HG03439 (cell line): ENCODE data around the gene TRIM69.

Experiments used
- ATAC-seq: cut with Tn5 transposase; IDR thresholded peaks from one replicate; pipeline ENCODE4 v1.9.1; 2021; ENCODE audit warnings: mild to moderate bottlenecking, moderate library complexity; ENCODE audit not compliant: unreplicated experiment

Gene TRIM69

DNA sequence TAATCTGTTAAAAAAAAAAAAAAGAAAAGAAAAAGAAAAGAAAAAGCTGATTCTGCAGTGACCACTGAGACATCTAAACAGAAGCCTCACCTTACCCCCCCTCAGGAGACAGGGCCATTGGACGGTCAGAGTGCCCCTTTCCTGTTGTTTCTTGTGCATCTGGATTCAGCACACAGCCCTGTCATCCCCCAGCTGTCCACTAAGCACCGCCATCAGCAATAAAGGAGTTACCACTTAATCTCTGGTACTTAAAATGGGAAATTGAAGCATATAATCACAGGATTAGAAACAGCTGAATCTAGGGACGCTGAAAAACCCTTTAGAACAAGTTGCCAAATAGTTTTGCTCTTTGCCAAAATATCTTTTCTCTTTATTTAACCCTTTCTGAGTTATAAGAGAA lies 62.5 kb downstream of the TRIM69 start:
- ATAC-seq: no peak

DNA sequence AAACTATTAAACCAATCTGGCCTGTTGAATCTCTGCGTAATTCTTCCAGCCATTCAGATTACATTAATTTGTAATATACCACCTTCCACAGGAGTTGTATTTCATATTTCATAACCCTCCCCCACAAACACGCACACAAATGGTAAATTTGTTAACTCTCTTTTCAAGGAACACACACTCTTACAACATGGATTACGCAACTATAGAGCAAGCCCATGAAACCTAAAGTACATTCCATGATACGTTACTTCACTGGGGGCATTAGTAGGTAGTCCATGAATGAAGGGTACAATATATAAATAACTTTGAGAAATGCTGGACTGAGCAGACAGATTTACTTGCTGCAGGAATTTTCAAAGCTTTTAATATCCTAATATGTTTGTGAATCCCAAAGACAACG lies 65.0 kb downstream of the TRIM69 start:
- no peak for ATAC-seq

DNA sequence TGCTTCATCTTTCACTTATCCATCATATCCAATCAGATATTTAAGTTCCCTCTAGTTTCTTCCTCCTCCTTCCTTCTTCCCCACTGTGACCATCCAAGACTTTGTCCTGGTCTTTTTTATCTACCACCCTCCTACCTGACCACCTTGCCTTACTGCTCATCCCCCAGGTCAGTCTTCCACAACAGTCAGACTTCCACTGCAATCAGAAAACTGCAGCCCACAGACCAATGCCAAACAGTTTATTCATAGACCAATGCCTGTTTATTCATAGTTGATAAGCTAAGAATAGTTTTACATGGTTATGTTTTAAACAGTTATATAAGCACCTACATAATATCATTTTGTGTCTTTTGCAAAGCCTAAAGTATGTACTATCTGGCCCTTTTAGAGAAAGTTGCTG lies 65.5 kb downstream of the TRIM69 start:
- ATAC-seq: no peak

DNA sequence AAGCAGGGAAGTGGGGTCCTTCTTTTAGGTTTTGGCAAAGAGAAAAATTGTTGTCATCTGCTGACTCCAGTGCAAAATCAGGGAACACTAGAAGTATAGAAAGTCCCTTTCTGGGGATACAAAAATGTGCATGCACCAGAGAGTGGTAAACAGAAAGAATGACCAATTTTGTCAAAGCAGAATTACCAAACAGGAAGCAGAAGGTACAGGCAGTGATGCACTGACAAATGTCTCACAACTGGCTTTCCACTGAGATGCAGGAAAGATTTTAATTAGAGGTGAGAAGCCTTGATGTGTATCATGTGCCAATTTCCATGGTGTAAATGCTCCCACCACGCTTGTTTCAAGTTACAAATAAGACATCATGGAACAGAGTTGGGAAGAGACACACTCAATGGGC lies 66.0 kb downstream of the TRIM69 start:
- no peak for ATAC-seq

DNA sequence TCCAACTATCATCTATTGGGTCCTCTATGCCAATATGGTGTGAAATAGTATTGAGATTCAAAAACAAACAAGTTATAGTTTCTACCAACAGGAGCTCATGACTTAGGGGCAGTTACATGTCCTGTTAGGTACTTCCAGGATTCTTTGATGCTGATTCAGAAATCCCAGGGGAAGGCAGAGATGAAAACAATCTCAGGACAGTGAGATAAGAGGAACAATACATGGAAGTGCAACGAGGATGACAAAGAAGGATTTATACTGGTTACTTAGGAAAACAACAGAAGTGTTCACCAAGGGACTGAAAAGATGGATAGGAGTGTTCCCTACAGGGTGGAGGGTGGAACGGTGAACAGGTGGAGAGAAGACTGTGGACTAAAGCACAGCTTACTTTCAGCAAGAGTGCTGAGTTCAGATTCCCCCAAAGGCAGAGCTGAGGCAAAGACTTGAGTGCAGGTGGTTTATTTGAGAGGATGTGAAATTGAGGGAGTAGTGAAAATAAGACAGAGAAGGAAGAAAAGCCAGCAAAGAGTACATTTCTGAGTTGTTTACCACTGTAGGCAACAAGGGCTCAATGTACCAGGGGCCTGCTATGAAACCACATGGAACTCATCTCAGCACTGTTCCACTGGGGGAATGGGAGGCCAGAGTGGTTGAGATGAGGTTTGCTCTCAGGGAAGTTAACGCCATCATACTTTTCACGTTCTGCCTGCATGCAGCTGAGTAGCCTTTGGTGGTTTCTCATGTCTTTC lies 68.1 kb downstream of the TRIM69 start:
- ATAC-seq: no peak

DNA sequence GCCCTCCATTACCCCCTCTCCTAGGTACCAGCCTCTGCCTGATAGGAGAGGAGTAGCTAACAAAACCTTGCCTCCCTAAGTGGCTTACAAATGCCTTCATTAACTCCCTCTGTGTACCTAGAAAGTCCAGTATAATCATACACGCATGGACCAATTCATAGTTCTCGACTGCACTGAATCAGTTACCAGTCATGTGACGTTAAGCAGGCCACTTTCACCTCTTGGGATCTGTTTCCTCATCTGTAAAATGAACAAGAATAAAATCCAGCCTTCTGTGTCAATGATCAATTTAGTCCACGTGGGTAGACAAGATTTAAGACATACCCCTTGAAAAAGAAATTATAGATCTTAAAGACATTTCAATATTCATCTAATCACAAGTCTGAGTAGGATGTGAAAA lies 72.2 kb downstream of the TRIM69 start:
- no peak for ATAC-seq

DNA sequence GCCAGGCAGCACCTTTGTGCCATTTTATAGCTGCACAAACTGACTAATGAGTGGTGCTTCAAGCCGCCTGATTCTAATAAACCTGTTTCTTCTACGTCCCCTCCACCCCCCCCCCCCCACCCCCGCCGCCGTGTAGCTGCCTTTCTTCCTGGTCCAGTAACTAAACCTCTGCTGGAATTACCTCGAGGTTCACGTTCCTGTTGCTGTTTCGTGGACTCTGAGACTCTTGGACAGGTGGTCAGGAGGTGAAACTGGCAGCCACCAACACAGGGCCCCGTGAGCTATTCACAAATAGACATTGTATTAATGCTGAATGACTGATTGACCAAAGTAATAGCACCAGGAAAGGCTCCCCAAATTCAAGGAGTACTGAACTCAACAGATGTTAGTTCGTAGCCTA lies 73.9 kb downstream of the TRIM69 start:
- no peak for ATAC-seq

DNA sequence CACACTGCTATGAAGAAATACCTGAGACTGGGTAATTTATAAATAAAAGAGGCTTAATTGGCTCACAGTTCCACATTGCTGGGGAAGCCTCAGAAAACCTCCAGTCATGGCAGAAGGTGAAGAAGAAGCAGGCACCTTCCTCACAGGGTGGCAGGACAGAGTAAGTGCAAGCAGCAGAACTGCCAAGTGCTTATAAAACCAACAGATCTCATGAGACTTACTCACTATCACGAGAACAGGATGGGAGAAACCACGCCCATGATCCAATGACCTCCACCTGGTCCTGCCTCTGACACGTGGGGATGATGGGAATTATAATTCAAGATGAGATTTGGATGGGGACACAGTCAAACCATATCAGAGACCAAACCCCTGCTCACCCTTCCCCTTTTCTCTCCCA lies 75.0 kb downstream of the TRIM69 start:
- no peak for ATAC-seq

DNA sequence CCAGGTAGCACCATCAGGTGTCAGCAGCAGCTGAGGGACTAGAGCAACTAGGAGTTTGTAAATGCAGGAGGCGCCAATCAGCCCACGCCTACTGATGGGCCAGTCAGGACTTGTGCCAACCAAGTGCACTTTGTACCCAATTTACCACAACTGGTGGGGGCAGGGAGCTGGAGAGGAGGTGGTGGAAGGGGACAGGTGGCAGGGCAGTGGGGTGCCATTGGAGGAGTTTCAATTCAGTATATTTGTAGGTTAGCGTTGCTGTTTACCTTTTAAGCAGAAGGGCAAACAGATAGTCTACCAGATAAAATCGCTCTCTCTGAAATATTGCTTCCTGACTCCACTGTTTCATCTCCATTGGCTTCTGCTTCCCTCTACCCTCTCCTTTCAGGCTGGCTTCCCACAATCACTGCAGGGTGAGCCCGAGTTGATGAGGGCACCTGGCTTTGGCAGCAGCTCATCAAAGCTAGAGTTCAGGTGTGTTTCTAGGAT lies 75.7 kb downstream of the TRIM69 start:
- ATAC-seq: no peak

DNA sequence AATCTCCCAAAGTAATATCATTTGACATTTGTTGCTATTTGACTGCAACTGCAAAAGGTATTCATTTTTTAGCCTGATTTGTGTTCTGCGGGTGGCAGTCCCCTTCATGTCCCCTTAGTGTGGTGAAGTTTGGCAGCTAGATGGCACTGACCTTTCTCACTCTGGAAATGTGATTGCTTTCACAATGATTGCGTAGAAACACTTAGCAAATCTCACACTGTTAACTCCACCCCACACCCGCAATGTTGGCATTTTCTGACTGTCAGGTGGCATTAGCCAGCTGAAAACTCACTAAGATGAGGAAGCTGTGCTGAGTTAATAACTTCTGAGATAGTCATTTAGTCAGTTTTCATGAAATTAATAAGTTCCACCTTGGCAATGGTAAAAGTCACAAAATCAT lies 76.9 kb downstream of the TRIM69 start:
- ATAC-seq: no peak
